Right atrium auricular region (tissue), 2 donors: ENCODE measurements around the gene LRRFIP1. TPM values are rescaled to one million over a fixed set of nuclear protein-coding genes. Genes with fewer than 3 reads are reported as not detected.
"Not testable (repeated sequence)": the region's sequence is repeated elsewhere in the genome, so short reads cannot be mapped to it uniquely, and the experiment has no call there.

Experiments
- DNase-seq: peaks from one replicate; pipeline ENCODE4 v3.0.0-alpha.2; 2019; ENCODE audit warnings: low spot score
- H3K27ac ChIP-seq, 2 donors: fragments of 200-600 bp; sonication (generic); 1 replicate in 1 of 2; 2 replicates in 1 of 2; pipeline ENCODE4 v1.5.1; 2016 to 2019
- H3K27me3 ChIP-seq, 2 donors: fragments of 200-600 bp; sonication (generic); one replicate each; pipeline versions ENCODE4 v1.5.1 to v1.6.0; 2017 to 2019
- H3K36me3 ChIP-seq: fragments of 200-600 bp; sonication (generic); one replicate; pipeline ENCODE4 v1.5.1; 2016
- H3K4me1 ChIP-seq, 2 donors: fragments of 200-600 bp; sonication (generic); one replicate each; pipeline versions ENCODE4 v1.5.1 to v1.6.0; 2017 to 2019
- H3K4me3 ChIP-seq, 2 donors: fragments of 200-600 bp; sonication (generic); 1 replicate in 1 of 2; 2 replicates in 1 of 2; pipeline ENCODE4 v1.5.1; 2017 to 2019; ENCODE audit warnings: mild to moderate bottlenecking in 1 of 2, moderate library complexity in 1 of 2
- H3K9me3 ChIP-seq, 2 donors: fragments of 200-600 bp; sonication (generic); one replicate each; pipeline ENCODE4 v1.5.1; 2019
- total RNA-seq, 2 donors: library from RNA; depleted of rRNA; stranded (reverse); fragments of >200 nt; gene quantifications; one replicate each; pipeline ENCODE4 v1.1.0, GENCODE V29; 2016
- TF ChIP-seq, protein P1 (sequence below), 2 donors: fragments of 200-600 bp; sonication (generic); IDR thresholded peaks; one replicate each; pipeline ENCODE4 v1.5.1; 2019; ENCODE audit warnings: antibody characterized with exemption in 2 of 2

The LRRFIP1 gene
- total RNA-seq, 2 donors from 2014 or later, result 71.2 to 88.5 TPM

DNA sequence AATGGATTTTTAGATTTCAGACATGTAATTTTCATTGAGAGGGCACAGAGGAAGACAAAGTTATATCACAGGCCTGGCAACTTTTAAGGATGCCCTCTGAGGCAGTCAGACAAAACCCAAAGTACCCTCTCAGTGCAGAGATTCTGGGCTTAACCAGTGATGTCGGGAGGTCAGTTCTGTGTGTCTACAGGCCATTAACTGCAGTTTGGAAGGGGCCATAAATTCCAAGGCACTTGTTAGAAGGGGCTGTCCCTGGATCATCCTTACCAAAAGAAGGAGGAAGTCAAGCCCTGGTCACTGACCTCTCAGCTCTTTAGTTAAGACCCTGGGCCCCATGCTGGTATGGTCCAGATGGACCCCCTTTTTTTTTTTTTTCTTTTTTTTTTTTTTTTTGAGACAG lies 60.7 kb downstream of the LRRFIP1 start:
- Histone ChIP-seq H3K27ac (peak overlapping the region; percentile 85 to 93), H3K4me3 (no peak overlapping the region), H3K9me3 (no peaks in the 10 kb centered on the region), H3K4me1 (peaks cover 0 to 58% of the 10 kb centered on the region in 2 donors), H3K36me3 (no peaks in the 10 kb centered on the region), H3K27me3 (no peaks in the 10 kb centered on the region)
- no peak for DNase-seq
- TF ChIP-seq, protein P1, sequence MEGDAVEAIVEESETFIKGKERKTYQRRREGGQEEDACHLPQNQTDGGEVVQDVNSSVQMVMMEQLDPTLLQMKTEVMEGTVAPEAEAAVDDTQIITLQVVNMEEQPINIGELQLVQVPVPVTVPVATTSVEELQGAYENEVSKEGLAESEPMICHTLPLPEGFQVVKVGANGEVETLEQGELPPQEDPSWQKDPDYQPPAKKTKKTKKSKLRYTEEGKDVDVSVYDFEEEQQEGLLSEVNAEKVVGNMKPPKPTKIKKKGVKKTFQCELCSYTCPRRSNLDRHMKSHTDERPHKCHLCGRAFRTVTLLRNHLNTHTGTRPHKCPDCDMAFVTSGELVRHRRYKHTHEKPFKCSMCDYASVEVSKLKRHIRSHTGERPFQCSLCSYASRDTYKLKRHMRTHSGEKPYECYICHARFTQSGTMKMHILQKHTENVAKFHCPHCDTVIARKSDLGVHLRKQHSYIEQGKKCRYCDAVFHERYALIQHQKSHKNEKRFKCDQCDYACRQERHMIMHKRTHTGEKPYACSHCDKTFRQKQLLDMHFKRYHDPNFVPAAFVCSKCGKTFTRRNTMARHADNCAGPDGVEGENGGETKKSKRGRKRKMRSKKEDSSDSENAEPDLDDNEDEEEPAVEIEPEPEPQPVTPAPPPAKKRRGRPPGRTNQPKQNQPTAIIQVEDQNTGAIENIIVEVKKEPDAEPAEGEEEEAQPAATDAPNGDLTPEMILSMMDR (IDR thresholded peaks at IDR 0.05), result no peak

DNA sequence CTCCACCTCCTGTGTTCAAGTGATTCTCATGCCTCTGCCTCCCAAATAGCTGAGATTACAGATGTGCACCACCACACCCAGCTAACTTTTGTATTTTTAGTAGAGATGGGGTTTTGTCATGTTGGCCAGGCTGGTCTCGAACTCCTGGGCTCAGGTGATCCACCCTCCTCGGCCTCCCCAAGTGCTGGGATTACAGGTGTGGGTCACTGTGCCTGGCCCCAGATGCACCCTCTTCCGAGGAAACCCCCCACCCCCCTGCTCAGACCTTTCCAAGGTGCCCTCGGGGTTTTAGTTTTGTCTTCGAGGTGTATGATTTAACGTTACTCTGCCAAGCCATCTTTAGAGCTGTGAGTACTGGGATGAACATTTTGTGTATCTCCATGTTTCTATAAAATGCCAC lies 61.2 kb downstream of the LRRFIP1 start:
- Histone ChIP-seq H3K4me1 (peaks cover 0 to 59% of the 10 kb centered on the region in 2 donors), H3K27ac (peak overlapping the region; percentile 85 to 93)
- H3K9me3 ChIP-seq, DNase-seq, H3K27me3 ChIP-seq, H3K36me3 ChIP-seq, H3K4me3 ChIP-seq: not testable (repeated sequence)

DNA sequence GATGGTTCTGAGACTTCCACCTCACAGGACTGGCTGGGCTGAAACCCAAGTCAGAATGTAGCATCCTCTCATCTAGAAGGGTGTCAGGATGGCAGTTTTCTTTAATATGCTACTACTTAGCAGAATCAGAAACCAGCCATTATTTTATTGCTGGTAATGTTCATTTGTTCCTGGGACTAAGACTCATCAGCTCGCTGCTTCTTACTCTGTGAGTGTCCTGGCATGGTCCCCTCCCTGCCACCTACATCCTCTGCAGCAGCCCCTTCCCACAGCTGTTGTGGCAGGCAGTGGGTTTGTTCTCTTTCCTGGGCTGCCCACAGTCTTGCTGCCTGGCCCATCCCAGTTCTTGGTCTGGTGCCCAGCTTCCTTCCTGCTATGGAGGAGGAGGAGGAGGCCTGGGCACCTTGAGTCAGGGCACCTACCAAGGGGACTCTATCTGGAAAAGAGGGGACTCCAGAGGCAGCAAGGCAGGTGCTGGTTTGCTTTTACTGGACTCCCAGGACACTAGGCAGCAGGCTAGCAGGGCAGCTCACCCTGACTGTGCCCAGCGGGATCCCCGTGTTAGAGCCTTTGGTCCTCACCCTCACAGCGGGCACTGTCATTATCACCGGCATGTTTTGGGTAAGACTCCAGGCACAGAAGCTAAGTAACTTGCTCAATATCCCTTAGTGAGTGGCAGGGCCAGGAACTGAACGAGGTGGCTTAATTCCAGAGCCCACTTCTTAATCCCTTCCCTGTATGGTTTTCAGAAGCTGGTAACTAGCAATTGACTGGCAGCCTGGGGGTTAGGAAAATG lies 62.1 kb downstream of the LRRFIP1 start:
- no peaks in the 10 kb centered on the region for H3K9me3 ChIP-seq
- no peak overlapping the region for H3K4me3 ChIP-seq
- peaks cover 0 to 69% of the 10 kb centered on the region in 2 donors for H3K4me1 ChIP-seq
- DNase-seq, result no peak
- TF ChIP-seq, protein P1 (IDR thresholded peaks at IDR 0.05), result no peak
- no peaks in the 10 kb centered on the region for H3K27me3 ChIP-seq
- no peaks in the 10 kb centered on the region for H3K36me3 ChIP-seq
- H3K27ac ChIP-seq, result peak overlapping the region; percentile 85 to 93

DNA sequence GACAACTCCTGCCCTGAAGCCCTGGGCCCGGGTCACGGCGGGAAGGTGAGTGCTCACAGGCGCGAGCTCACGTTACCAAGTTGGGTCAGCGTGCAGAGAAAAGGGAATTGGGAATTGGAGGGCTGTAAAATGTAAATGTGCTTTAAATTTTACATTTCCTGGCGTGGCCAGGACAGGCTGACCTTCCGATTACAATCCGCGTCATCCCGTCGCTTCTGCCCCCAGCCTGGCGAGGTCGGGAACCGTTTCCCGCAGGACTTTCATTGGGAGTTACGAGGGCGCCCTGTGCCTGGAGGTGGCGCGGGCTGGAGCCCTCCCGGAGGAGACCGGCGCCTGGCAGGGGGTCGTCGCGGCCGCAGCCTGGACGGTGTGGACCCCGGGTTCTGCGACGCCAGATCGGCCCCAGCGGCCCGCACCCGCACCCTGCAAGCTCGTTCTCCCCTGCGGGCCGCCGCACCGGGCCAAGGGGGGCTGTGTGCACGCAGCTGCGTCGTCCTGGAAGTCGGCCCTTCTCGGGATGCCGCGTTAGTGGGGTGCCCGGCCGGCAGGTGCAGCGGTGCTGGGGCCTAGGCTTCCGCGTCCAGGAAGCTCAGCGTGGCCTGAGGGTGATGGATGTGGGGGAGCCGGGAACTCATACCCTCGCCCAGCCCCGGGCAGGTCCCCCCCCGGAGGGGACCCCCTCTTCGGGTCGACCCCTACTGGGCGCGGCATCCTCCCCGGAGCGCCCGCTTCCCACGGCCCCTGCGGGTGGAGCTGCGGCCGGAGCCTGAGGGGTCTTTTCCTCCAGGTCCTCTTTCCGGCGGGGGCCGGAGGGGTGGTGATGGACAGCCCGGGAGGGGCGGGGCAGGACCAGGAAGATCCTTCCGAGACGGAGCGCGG lies 63.9 kb downstream of the LRRFIP1 start:
- H3K27me3 ChIP-seq, result no peaks in the 10 kb centered on the region
- no peak for DNase-seq
- TF ChIP-seq, protein P1 (IDR thresholded peaks at IDR 0.05), result no peak
- H3K4me3 ChIP-seq, result peak overlapping the region; percentile 38 to 71
- no peaks in the 10 kb centered on the region for H3K36me3 ChIP-seq
- no peaks in the 10 kb centered on the region for H3K9me3 ChIP-seq
- H3K4me1 ChIP-seq, result peaks cover 0 to 87% of the 10 kb centered on the region in 2 donors
- H3K27ac ChIP-seq, result peak overlapping the region; percentile 93 to 94

DNA sequence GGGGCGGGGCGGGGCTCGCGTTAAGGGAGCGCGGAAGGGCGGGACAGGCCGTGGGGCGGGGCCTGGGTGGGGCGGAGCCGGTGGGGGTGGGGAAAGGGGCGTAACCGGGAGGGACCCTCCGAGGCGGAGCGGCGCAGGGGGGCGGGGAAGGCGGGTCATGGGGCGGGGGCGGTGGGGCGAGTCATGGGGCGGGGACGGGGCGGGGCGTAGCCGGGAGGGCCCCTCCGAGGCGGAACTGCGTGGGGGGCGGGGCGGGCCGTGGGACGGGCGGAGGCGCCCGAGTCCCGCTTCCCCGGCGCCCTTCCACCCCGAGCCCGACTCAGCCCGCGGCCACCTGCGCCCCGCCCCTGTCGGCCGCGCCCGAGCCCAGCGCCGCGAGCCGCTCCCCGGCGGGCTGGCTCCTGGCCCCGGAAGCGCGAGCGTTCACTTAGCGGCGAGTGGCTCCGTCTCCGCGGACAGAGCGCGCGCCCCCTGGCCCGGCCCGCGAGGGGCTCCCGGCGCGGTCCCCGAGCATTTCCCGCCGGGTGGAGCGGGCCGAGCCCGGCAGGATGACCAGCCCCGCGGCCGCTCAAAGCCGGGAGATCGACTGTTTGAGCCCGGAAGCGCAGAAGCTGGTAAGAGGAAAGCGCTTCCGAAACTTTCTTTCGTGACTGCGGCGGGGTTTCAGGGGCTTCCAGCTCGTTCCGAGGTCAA lies 64.7 kb downstream of the LRRFIP1 start:
- no peaks in the 10 kb centered on the region for H3K27me3 ChIP-seq
- H3K9me3 ChIP-seq, result no peaks in the 10 kb centered on the region
- peaks cover 0 to 88% of the 10 kb centered on the region in 2 donors for H3K4me1 ChIP-seq
- H3K36me3 ChIP-seq, result no peaks in the 10 kb centered on the region
- peak; percentile 94 for DNase-seq
- peak overlapping the region; percentile 71 to 78 for H3K4me3 ChIP-seq
- TF ChIP-seq, protein P1 (IDR thresholded peaks at IDR 0.05), result peak in 1 of 2 donors; percentile 6
- peak overlapping the region; percentile 93 to 94 for H3K27ac ChIP-seq
